GM12864 (cell line): ENCODE results near the gene FLYWCH1.

ENCODE experiments used
- DNase-seq: peaks from one replicate; pipeline ENCODE4 v3.0.0-alpha.2; 2011; ENCODE audit warnings: low read depth
- H3K4me3 ChIP-seq: 2 replicates; pipeline ENCODE4 v1.5.1; 2011; ENCODE audit warnings: mild to moderate bottlenecking, low read depth, low read length, control low read depth
- CTCF ChIP-seq: IDR thresholded peaks from 2 replicates; pipeline ENCODE4 v1.5.1; 2011; ENCODE audit warnings: low read depth, mild to moderate bottlenecking, moderate library complexity, low read length, control low read depth, inconsistent platforms; ENCODE audit errors: missing control alignments

Gene FLYWCH1

GRCh38 chr16:2979669-2980226, 68.0 kb downstream of the FLYWCH1 start:
- TF ChIP-seq CTCF, result no peak
- H3K4me3 ChIP-seq, result peak overlapping the region; percentile 87
- no peak for DNase-seq

GRCh38 chr16:2980227-2981176, 68.8 kb downstream of the FLYWCH1 start, which contains the start of gene PKMYT1:
Gene PKMYT1, minus strand, starts transcription at chr16:2980446. Its CDS starts 789 bp downstream, at chr16:2979657.
- no peak for TF ChIP-seq CTCF
- peak; percentile 53 for DNase-seq
- H3K4me3 ChIP-seq, result peak within 1 kb of the TSS; percentile 87

GRCh38 chr16:2981177-2981898, 69.6 kb downstream of the FLYWCH1 start:
- H3K4me3 ChIP-seq, result peak overlapping the region; percentile 87; the same call in 1 of the 2 replicates
- TF ChIP-seq CTCF, result no peak
- DNase-seq, result no peak

GRCh38 chr16:2981899-2982250, 70.1 kb downstream of the FLYWCH1 start:
- TF ChIP-seq CTCF, result no peak
- no peak for DNase-seq
- H3K4me3 ChIP-seq, result no peak overlapping the region

- no peak overlapping the region for H3K4me3 ChIP-seq
- no peak for TF ChIP-seq CTCF
- DNase-seq, result no peak
Measured at GRCh38 chr16:2982402-2982801, 70.7 kb downstream of the FLYWCH1 start.

GRCh38 chr16:2983706-2984136, 72.0 kb downstream of the FLYWCH1 start:
- peak; percentile 83 for TF ChIP-seq CTCF
- DNase-seq, result no peak
- peak overlapping the region; percentile 38 for H3K4me3 ChIP-seq
